Measurements from ENCODE around the gene RTL9. TPM values are rescaled to one million over a fixed set of nuclear protein-coding genes. Genes with fewer than 3 reads are reported as not detected.

RTL9 gene
- total RNA-seq, 1 donor from 2014 or later: 0.91 TPM

GRCh38 chrX:110384490-110384889 is 25.8 kb downstream of the RTL9 start:
- Histone ChIP-seq H3K9ac (ENCODE audit: low read length) (no peak overlapping the region), H3K27ac (ENCODE audit: low read depth, low read length) (peak overlapping the region; percentile 72), H2AFZ (ENCODE audit: low read depth, low read length) (no peak overlapping the region), H3K4me2 (ENCODE audit: low read length) (peak overlapping the region; percentile 28), H4K20me1 (ENCODE audit: insufficient read depth, low read length) (no peaks in the 10 kb centered on the region), H3K79me2 (ENCODE audit: insufficient read depth, low read length) (no peaks in the 10 kb centered on the region), H3K9me3 (ENCODE audit: insufficient read depth, low read depth, low read length) (no peaks in the 10 kb centered on the region), H3K36me3 (ENCODE audit: insufficient read depth, low read length) (no peaks in the 10 kb centered on the region), H3K27me3 (ENCODE audit: insufficient read depth, low read length) (no peaks in the 10 kb centered on the region), H3K4me1 (ENCODE audit: insufficient read depth, low read length) (peaks cover 29% of the 10 kb centered on the region), H3K4me3 (ENCODE audit: insufficient read depth, low read depth, low read length) (no peak overlapping the region)
- Mint-ChIP-seq H3K36me3 (ENCODE audit: low read depth, unreplicated experiment) (no peaks in the 10 kb centered on the region), H3K27ac (ENCODE audit: unreplicated experiment) (peak overlapping the region; percentile 95), H3K4me3 (ENCODE audit: unreplicated experiment) (no peak overlapping the region), H3K27me3 (ENCODE audit: low read depth, unreplicated experiment) (no peaks in the 10 kb centered on the region), H3K9me3 (ENCODE audit: unreplicated experiment) (no peaks in the 10 kb centered on the region), H3K4me1 (ENCODE audit: low read depth, unreplicated experiment) (peaks cover 36% of the 10 kb centered on the region)
- TF ChIP-seq CTCF (IDR thresholded peaks at IDR 0.05; ENCODE audit: insufficient read depth, low read depth, low read length): no peak
- no peak for TF ChIP-seq EZH2 (IDR thresholded peaks at IDR 0.05; ENCODE audit: insufficient read depth, low read length)
- peak; percentile 66 for DNase-seq (ENCODE audit: low read depth)
- FAIRE-seq: peak; percentile 100

- Mint-ChIP-seq H3K4me3 (ENCODE audit: unreplicated experiment) (no peak overlapping the region), H3K27ac (ENCODE audit: unreplicated experiment) (no peak overlapping the region), H3K36me3 (ENCODE audit: low read depth, unreplicated experiment) (no peaks in the 10 kb centered on the region), H3K9me3 (ENCODE audit: unreplicated experiment) (no peaks in the 10 kb centered on the region), H3K4me1 (ENCODE audit: low read depth, unreplicated experiment) (peaks cover 3% of the 10 kb centered on the region), H3K27me3 (ENCODE audit: low read depth, unreplicated experiment) (no peaks in the 10 kb centered on the region)
- Histone ChIP-seq H3K4me2 (ENCODE audit: low read length) (no peak overlapping the region), H3K27me3 (ENCODE audit: insufficient read depth, low read length) (no peaks in the 10 kb centered on the region), H3K9ac (ENCODE audit: low read length) (no peak overlapping the region), H4K20me1 (ENCODE audit: insufficient read depth, low read length) (no peaks in the 10 kb centered on the region), H3K4me3 (ENCODE audit: insufficient read depth, low read depth, low read length) (no peak overlapping the region), H3K79me2 (ENCODE audit: insufficient read depth, low read length) (no peaks in the 10 kb centered on the region), H3K9me3 (ENCODE audit: insufficient read depth, low read depth, low read length) (no peaks in the 10 kb centered on the region), H3K27ac (ENCODE audit: low read depth, low read length) (no peak overlapping the region), H3K36me3 (ENCODE audit: insufficient read depth, low read length) (no peaks in the 10 kb centered on the region), H3K4me1 (ENCODE audit: insufficient read depth, low read length) (peaks cover 5% of the 10 kb centered on the region), H2AFZ (ENCODE audit: low read depth, low read length) (no peak overlapping the region)
- no peak for TF ChIP-seq CTCF (IDR thresholded peaks at IDR 0.05; ENCODE audit: insufficient read depth, low read depth, low read length)
- TF ChIP-seq EZH2 (IDR thresholded peaks at IDR 0.05; ENCODE audit: insufficient read depth, low read length): no peak
- DNase-seq (ENCODE audit: low read depth): no peak
- no peak for FAIRE-seq
These were observed 30.9 kb downstream of the RTL9 start for GRCh38 chrX:110389570-110389969.

- H3K27ac ChIP-seq (ENCODE audit: low read depth, low read length): no peak overlapping the region
- no peak for TF ChIP-seq EZH2 (IDR thresholded peaks at IDR 0.05; ENCODE audit: insufficient read depth, low read length)
- TF ChIP-seq CTCF (IDR thresholded peaks at IDR 0.05; ENCODE audit: insufficient read depth, low read depth, low read length): no peak
- peaks cover 9% of the 10 kb centered on the region for H3K4me1 Mint-ChIP-seq (ENCODE audit: low read depth, unreplicated experiment)
- no peaks in the 10 kb centered on the region for H3K36me3 ChIP-seq (ENCODE audit: insufficient read depth, low read length)
- no peak overlapping the region for H3K27ac Mint-ChIP-seq (ENCODE audit: unreplicated experiment)
- no peak overlapping the region for H2AFZ ChIP-seq (ENCODE audit: low read depth, low read length)
- FAIRE-seq: no peak
- no peaks in the 10 kb centered on the region for H4K20me1 ChIP-seq (ENCODE audit: insufficient read depth, low read length)
- no peak for DNase-seq (ENCODE audit: low read depth)
- H3K9ac ChIP-seq (ENCODE audit: low read length): no peak overlapping the region
- H3K9me3 Mint-ChIP-seq (ENCODE audit: unreplicated experiment): no peaks in the 10 kb centered on the region
- H3K27me3 ChIP-seq (ENCODE audit: insufficient read depth, low read length): no peaks in the 10 kb centered on the region
- no peaks in the 10 kb centered on the region for H3K27me3 Mint-ChIP-seq (ENCODE audit: low read depth, unreplicated experiment)
- H3K4me3 ChIP-seq (ENCODE audit: insufficient read depth, low read depth, low read length): no peak overlapping the region
- no peaks in the 10 kb centered on the region for H3K79me2 ChIP-seq (ENCODE audit: insufficient read depth, low read length)
- peaks cover 9% of the 10 kb centered on the region for H3K4me1 ChIP-seq (ENCODE audit: insufficient read depth, low read length)
- no peak overlapping the region for H3K4me2 ChIP-seq (ENCODE audit: low read length)
- H3K4me3 Mint-ChIP-seq (ENCODE audit: unreplicated experiment): no peak overlapping the region
- H3K9me3 ChIP-seq (ENCODE audit: insufficient read depth, low read depth, low read length): no peaks in the 10 kb centered on the region
- H3K36me3 Mint-ChIP-seq (ENCODE audit: low read depth, unreplicated experiment): no peaks in the 10 kb centered on the region
These were observed 32.4 kb downstream of the RTL9 start for GRCh38 chrX:110391086-110391485.
